Fibroblast of pulmonary artery (primary cell): ENCODE measurements around the gene CORIN.
A peak's percentile ranks its signal among the peaks of the same experiment; 100 is the strongest.

Experiments
- DNase-seq: peaks from one replicate; pipeline ENCODE4 v3.0.0-alpha.2; 2010; ENCODE audit warnings: low read depth
- H3K4me3 ChIP-seq: replicated peaks from 2 replicates; pipeline ENCODE4 v1.5.1; 2011; ENCODE audit warnings: low read depth, mild to moderate bottlenecking, control low read depth, low read length, moderate library complexity
- CTCF ChIP-seq: IDR thresholded peaks from 2 replicates; pipeline ENCODE4 v1.5.1; 2011; ENCODE audit warnings: mild to moderate bottlenecking, control low read depth, low read length, inconsistent platforms; ENCODE audit errors: missing control alignments

CORIN gene

GRCh38 chr4:47650584-47651130 is 187.2 kb downstream of the CORIN start:
- no peak for TF ChIP-seq CTCF
- H3K4me3 ChIP-seq = no peak overlapping the region
- DNase-seq = peak; percentile 59

- no peak for TF ChIP-seq CTCF
- no peak overlapping the region for H3K4me3 ChIP-seq
- peak; percentile 35 for DNase-seq
Observed at GRCh38 chr4:47647544-47647943, 190.3 kb downstream of the CORIN start.

- H3K4me3 ChIP-seq = no peak overlapping the region
- no peak for TF ChIP-seq CTCF
- DNase-seq = no peak
Observed at GRCh38 chr4:47647029-47647428, 190.8 kb downstream of the CORIN start.

DNA sequence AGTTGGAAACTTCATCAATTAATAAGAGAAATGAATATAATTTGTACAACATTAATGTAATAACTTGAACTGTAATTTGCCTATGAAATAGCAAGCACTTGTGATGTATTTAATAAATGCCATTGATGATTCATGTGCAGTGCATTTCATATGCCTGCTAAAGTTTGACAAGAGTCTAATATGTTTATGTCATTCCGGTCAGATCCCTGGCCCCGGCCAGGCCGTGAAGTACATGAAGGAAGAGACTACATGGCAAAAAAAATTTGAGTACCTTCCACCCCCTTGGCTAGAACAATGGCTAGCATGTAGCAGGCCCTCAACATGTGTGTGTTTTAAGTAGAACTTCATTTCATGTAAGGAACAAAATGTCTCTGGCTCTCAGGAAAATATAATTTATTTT is 191.5 kb downstream of the CORIN start:
- no peak overlapping the region for H3K4me3 ChIP-seq
- no peak for DNase-seq
- no peak for TF ChIP-seq CTCF

GRCh38 chr4:47643845-47644244 is 194.0 kb downstream of the CORIN start:
- no peak overlapping the region for H3K4me3 ChIP-seq
- no peak for TF ChIP-seq CTCF
- no peak for DNase-seq

- DNase-seq = peak; percentile 42
- no peak overlapping the region for H3K4me3 ChIP-seq
- TF ChIP-seq CTCF = no peak
Observed at GRCh38 chr4:47642985-47643760, 194.7 kb downstream of the CORIN start.
